Measurements from ENCODE around the gene DEGS2.

- no peak for TF ChIP-seq CTCF (IDR thresholded peaks at IDR 0.05)
- TF ChIP-seq EZH2 (IDR thresholded peaks at IDR 0.05; ENCODE audit: borderline replicate concordance, insufficient read depth, low read depth, low read length, poor library complexity, severe bottlenecking): no peak
Measured at GRCh38 chr14:100153560-100153959, 5.9 kb downstream of the DEGS2 start.

Measured in B cell (primary cell).